ENCODE data around the gene RNF11.
A peak's percentile ranks its signal among the peaks of the same experiment; 100 is the strongest.

RNF11 gene

DNA sequence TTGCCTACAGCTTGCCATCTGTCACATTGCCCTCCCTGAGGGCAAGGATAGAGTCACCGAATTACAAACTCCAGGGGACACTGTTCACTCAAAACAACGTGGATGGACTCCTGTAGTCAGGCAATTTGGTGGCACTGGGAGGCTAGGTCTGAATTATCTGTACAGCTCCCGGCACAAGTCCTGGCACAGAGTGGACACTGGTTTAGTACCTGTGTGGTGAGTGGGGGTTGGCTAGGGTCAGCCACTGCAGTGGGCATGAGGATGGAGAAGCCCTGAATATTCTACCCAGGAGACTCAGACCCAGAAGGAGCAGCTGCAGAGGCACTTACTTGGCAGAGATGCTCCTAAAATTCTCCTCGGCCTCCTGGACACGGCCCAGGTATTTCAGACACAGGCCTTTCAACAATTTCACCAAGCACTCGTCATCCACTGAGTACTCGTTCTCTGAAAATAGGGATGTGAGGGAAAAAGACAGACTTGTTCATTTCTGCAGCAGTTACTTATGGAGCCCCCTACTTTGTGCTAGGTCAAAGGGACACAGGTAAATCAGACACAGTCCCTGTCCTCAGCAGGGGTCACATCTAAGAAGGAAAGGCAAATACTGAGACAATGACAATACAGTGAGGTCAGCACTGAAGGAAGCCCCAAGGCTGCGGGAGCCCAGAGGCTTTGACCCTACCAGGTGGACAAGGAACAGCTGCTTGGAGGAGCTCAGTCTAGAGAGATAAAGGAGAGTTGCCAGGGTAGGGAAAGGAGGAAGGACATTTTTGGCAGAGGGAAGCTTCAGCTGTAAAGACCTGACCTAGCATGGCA lies 53.8 kb downstream of the RNF11 start:
- H3K4me3 ChIP-seq (ENCODE audit: low read length), result no peak overlapping the region
- no peak for TF ChIP-seq ZNF274 (IDR thresholded peaks at IDR 0.05; ENCODE audit: low read depth, low read length)

- H3K4me3 ChIP-seq (ENCODE audit: low read length), result no peak overlapping the region
- no peak for TF ChIP-seq ZNF274 (IDR thresholded peaks at IDR 0.05; ENCODE audit: low read depth, low read length)
These were observed 54.4 kb downstream of the RNF11 start for GRCh38 chr1:51290489-51290847.

- H3K4me3 ChIP-seq (ENCODE audit: low read length), result no peak overlapping the region
- TF ChIP-seq ZNF274 (IDR thresholded peaks at IDR 0.05; ENCODE audit: low read depth, low read length), result no peak
These were observed 57.9 kb downstream of the RNF11 start for GRCh38 chr1:51293898-51294515.

DNA sequence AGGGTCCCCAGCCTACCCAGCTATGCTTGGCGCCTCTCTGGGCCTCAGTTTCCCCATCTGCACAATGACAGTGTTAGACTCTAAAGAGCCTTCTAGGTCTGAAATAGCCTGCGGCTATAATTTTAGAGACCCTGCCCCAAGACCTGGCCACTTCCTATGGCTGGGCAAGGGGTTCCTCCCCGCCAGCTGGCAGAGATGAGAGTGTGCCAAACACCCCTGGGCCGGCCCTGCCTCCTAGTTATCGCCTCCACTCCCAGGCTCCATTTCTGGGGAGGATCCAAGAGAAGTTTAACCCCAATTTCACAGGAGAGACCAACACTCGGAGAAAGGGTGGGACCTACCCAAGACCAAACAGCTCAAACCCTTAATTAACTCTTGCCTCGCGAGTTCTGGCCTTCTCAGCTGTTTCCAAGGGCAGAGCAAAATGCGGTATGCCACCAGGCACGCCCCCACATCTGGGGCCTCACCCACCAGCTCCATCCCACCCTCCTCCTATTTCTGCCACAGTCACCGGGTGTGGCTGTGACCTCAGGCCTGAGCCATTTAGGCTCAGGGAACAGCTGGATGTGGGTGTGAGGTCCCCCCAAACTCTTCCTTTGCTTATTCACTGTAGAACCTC lies 58.6 kb downstream of the RNF11 start:
- no peak for TF ChIP-seq ZNF274 (IDR thresholded peaks at IDR 0.05; ENCODE audit: low read depth, low read length)
- H3K4me3 ChIP-seq (ENCODE audit: low read length), result no peak overlapping the region

DNA sequence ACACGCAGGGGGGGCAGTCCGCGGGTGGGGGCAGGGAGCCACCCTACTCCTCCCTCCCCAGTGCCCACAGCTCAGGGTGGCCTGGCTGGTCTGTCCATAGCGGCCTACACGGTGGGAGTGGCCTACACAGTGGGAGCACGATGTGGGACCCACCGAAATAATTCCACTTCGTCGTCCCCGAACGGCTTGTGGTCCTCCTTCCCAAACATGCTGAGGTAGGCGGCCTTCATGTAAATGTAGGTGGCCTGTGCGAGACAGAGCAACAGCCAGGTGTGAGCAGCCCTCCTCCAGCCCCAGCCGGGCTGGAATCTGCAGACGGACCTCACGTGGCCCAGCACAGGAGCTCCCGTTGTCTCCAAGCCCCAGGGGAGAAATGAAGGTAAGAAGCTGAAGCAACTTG lies 59.9 kb downstream of the RNF11 start:
- H3K4me3 ChIP-seq (ENCODE audit: low read length), result no peak overlapping the region
- no peak for TF ChIP-seq ZNF274 (IDR thresholded peaks at IDR 0.05; ENCODE audit: low read depth, low read length)

DNA sequence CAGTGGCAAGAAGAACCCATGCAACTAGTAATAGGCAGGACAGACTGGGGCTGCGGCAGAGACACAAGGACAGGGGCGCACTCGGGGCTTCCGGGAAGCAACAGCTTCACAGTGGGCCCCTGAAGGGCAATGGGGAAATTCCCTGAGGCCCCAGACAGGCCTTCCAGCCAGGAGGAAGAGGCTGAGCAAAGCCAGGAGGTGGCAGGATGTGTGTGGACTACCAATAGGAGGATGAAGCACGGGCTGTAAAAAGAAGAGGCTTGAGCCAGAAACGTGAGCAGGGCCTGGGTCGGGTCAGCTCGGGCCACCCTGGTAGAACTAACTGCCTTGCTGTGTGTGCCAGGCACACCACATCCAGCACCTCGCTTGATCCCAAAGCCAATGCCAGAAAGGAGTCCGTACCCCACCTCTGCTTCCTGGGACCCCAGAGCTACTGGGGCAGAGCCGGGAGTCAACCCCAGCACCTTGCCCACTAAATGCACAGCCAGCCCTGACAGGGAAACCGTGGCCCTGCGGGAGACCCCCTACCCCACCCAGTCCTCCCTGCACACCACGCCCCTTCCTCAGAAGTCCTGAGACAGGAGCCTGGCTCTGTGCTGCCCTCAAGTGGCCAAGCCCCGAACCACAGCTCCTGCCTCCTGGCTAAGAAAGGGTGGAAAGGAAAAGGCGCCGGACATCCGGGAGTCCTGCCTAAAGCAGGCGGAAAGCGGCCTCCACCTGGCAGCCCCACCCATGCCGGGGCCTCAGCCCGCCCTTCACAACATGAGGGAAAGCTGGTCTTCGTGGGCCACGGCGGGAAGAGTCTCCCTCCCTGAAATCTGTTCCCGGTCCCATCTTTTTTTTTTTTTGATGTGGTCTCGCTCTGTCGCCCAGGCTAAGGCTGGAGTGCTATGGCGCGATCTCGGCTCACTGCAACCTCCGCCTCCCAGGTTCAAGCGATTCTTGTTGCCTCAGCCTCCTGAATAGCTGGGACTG lies 60.6 kb downstream of the RNF11 start:
- peak overlapping the region; percentile 13; the same call in 1 of the 2 replicates for H3K4me3 ChIP-seq (ENCODE audit: low read length)
- TF ChIP-seq ZNF274 (IDR thresholded peaks at IDR 0.05; ENCODE audit: low read depth, low read length), result no peak

GRCh38 chr1:51297401-51298321 lies 61.6 kb downstream of the RNF11 start:
- TF ChIP-seq ZNF274 (IDR thresholded peaks at IDR 0.05; ENCODE audit: low read depth, low read length), result no peak
- H3K4me3 ChIP-seq (ENCODE audit: low read length), result no peak overlapping the region; the same call in 1 of the 2 replicates

DNA sequence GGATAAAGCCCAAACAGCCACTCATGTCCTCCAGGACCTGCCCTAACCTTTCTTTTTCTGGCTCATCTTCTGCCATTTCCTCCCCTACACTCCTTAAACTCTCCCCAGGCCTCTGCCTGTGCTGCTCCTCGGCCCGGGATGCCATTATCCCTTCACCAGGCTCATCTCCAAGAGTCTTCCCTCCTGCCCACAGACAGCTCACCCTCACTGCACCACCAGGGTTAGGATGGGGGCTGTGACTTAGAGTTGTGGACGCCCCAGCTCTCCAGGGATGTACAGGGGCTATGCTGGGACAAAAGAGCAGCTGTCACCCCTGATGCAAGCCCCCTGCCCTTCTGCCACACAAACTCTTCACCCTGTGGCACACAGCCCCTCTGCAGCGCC lies 62.2 kb downstream of the RNF11 start:
- H3K4me3 ChIP-seq (ENCODE audit: low read length), result no peak overlapping the region
- no peak for TF ChIP-seq ZNF274 (IDR thresholded peaks at IDR 0.05; ENCODE audit: low read depth, low read length)

DNA sequence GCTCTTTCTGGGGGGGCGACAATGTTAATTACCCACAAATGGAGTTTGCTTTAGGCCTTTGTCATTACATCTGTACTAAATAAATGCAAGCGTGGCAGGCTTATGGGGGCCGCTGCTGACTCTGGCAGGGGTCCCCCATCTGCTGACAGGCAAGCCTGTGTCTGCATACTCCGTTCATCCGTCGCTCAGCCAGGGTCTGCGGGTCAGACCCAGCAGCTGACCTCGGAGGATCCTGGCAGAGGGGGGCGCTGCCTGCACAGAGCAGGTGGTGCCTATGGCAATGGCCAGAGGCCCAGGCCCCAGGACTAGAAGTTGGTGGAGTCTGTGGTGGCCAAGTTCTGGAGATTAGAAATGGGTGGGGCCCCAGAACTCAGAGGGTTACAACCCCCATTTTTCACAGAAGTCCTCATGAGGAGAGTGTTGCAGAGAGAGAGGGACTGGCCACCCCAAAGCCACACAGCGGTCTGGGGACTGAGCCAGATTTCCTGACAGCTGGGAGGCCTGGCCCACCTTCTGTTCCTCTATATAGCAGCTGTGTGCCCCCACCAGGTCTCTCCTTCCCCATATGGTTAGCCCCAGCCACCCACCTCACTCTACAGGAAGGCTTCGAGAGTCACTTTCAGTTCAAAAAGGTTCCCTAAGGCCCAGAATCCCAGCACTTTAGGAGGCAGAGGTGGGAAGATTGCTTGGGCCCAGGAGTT lies 63.3 kb downstream of the RNF11 start:
- H3K4me3 ChIP-seq (ENCODE audit: low read length), result no peak overlapping the region
- TF ChIP-seq ZNF274 (IDR thresholded peaks at IDR 0.05; ENCODE audit: low read depth, low read length), result no peak

- no peak overlapping the region for H3K4me3 ChIP-seq (ENCODE audit: low read length)
- no peak for TF ChIP-seq ZNF274 (IDR thresholded peaks at IDR 0.05; ENCODE audit: low read depth, low read length)
These were observed 64.1 kb downstream of the RNF11 start for GRCh38 chr1:51299981-51300670.

GRCh38 chr1:51301152-51301843 lies 65.2 kb downstream of the RNF11 start:
- no peak for TF ChIP-seq ZNF274 (IDR thresholded peaks at IDR 0.05; ENCODE audit: low read depth, low read length)
- H3K4me3 ChIP-seq (ENCODE audit: low read length), result no peak overlapping the region

DNA sequence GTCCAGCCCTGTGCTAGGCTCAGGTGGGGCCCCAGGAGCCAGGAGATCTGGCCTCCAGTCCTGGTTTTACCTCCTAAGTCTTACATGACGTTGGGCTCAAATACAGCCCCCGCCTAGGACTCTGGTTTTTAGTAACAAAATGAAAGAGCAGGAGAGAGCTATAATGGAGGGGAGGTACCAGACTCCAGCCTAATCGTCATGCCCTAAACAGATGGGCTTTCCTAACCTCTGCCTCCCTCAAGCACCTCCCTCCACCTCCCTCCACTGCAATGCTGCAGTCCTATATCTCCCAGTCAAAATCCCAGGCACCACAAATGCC lies 65.7 kb downstream of the RNF11 start:
- no peak overlapping the region for H3K4me3 ChIP-seq (ENCODE audit: low read length)
- no peak for TF ChIP-seq ZNF274 (IDR thresholded peaks at IDR 0.05; ENCODE audit: low read depth, low read length)
